ENCODE measurements around the gene MAP1A.
A peak's percentile ranks its signal among the peaks of the same experiment; 100 is the strongest.

The MAP1A gene

GRCh38 chr15:43483297-43484128 lies 33.9 kb upstream of the MAP1A start:
- H3K27ac ChIP-seq (ENCODE audit: low read length), result no peak overlapping the region
- H2AFZ ChIP-seq (ENCODE audit: low read depth, low read length), result no peak overlapping the region
- no peaks in the 10 kb centered on the region for H3K4me1 ChIP-seq (ENCODE audit: low read length)
- H3K79me2 ChIP-seq (ENCODE audit: low read length), result no peaks in the 10 kb centered on the region
- no peaks in the 10 kb centered on the region for H3K27me3 ChIP-seq (ENCODE audit: low read depth, low read length)
- no peak overlapping the region for H3K4me2 ChIP-seq (ENCODE audit: low read length)
- H3K9me3 ChIP-seq (ENCODE audit: insufficient read depth, low read length), result no peaks in the 10 kb centered on the region
- H4K20me1 ChIP-seq (ENCODE audit: insufficient read depth, low read length), result no peaks in the 10 kb centered on the region
- H3K9ac ChIP-seq (ENCODE audit: low read length), result no peak overlapping the region
- no peak overlapping the region for H3K4me3 ChIP-seq (ENCODE audit: low read length)
- TF ChIP-seq EZH2phosphoT487 (IDR thresholded peaks at IDR 0.05; ENCODE audit: low read depth) (no peak), CTCF (IDR thresholded peaks at IDR 0.05; ENCODE audit: low read depth, low read length) (peak; percentile 47)
- peaks cover 26% of the 10 kb centered on the region for H3K36me3 ChIP-seq (replicated peaks; ENCODE audit: low read depth, low read length)

- Histone ChIP-seq H4K20me1 (ENCODE audit: insufficient read depth, low read length) (no peaks in the 10 kb centered on the region), H3K9me3 (ENCODE audit: insufficient read depth, low read length) (no peaks in the 10 kb centered on the region), H3K4me3 (ENCODE audit: low read length) (no peak overlapping the region), H3K9ac (ENCODE audit: low read length) (no peak overlapping the region), H3K4me1 (ENCODE audit: low read length) (no peaks in the 10 kb centered on the region), H3K4me2 (ENCODE audit: low read length) (no peak overlapping the region), H3K79me2 (ENCODE audit: low read length) (no peaks in the 10 kb centered on the region), H3K27me3 (ENCODE audit: low read depth, low read length) (no peaks in the 10 kb centered on the region), H2AFZ (ENCODE audit: low read depth, low read length) (no peak overlapping the region), H3K27ac (ENCODE audit: low read length) (no peak overlapping the region), H3K36me3 (replicated peaks; ENCODE audit: low read depth, low read length) (peaks cover 28% of the 10 kb centered on the region)
- no peak for TF ChIP-seq EZH2phosphoT487 (IDR thresholded peaks at IDR 0.05; ENCODE audit: low read depth)
- no peak for TF ChIP-seq CTCF (IDR thresholded peaks at IDR 0.05; ENCODE audit: low read depth, low read length)
These were observed 33.0 kb upstream of the MAP1A start for GRCh38 chr15:43484455-43484854.

DNA sequence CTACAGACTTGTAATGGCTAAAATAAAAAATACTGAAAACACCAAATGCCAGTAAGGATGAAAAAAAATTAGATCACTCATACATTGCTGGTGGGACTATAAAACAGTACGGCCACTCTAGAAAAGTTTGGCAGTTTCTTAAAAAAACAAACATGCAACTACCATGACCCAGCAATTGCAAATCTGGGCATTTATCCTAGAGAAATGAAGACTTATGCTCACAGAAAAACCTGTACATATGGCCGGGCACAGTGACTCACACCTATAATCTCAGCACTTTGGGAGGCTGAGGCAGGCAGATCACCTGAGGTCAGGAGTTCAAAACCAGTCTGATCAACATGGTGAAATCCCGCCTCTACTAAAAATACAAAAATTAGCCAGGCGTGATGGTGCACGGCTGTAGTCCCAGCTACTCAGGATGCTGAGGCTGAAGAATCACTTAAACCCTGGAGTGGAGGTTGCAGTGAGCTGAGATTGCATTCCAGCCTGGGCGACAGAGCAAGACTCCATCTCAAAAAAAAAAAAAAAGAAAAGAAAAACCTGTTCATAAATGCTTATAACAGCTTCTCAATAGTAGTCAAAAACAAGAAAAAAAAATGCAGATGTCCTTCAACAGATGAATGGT lies 30.0 kb upstream of the MAP1A start:
- no peak overlapping the region for H2AFZ ChIP-seq (ENCODE audit: low read depth, low read length)
- H3K4me1 ChIP-seq (ENCODE audit: low read length), result peaks cover 5% of the 10 kb centered on the region
- H3K36me3 ChIP-seq (replicated peaks; ENCODE audit: low read depth, low read length), result peaks cover 28% of the 10 kb centered on the region
- TF ChIP-seq CTCF (IDR thresholded peaks at IDR 0.05; ENCODE audit: low read depth, low read length) (no peak), EZH2phosphoT487 (IDR thresholded peaks at IDR 0.05; ENCODE audit: low read depth) (no peak)
- H3K4me2 ChIP-seq (ENCODE audit: low read length), result no peak overlapping the region
- no peaks in the 10 kb centered on the region for H3K9me3 ChIP-seq (ENCODE audit: insufficient read depth, low read length)
- H4K20me1 ChIP-seq (ENCODE audit: insufficient read depth, low read length), result no peaks in the 10 kb centered on the region
- peaks cover 6% of the 10 kb centered on the region for H3K79me2 ChIP-seq (ENCODE audit: low read length)
- no peaks in the 10 kb centered on the region for H3K27me3 ChIP-seq (ENCODE audit: low read depth, low read length)
- H3K9ac ChIP-seq (ENCODE audit: low read length), result no peak overlapping the region
- no peak overlapping the region for H3K4me3 ChIP-seq (ENCODE audit: low read length)
- H3K27ac ChIP-seq (ENCODE audit: low read length), result no peak overlapping the region

DNA sequence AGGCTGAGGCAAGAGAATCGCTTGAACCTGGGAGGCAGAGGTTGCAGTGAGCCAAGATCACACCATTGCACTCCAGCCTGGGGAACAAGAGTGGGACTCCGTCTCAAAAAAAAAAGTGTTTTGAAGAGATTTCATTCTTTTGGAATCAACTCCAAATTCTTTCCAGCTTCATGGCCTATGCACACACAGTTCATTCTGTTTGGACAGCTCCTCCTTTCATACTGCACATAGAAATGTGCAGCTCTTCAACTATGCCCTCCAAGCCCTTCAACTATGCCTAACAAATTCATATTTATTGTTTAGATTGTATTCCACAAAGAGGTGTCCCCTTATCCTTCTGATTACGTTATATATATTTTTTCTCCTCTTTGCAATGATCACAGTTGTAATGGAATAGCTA lies 28.6 kb upstream of the MAP1A start:
- H3K79me2 ChIP-seq (ENCODE audit: low read length), result peaks cover 9% of the 10 kb centered on the region
- no peak overlapping the region for H3K4me3 ChIP-seq (ENCODE audit: low read length)
- TF ChIP-seq EZH2phosphoT487 (IDR thresholded peaks at IDR 0.05; ENCODE audit: low read depth) (no peak), CTCF (IDR thresholded peaks at IDR 0.05; ENCODE audit: low read depth, low read length) (no peak)
- H3K4me1 ChIP-seq (ENCODE audit: low read length), result peaks cover 11% of the 10 kb centered on the region
- peaks cover 28% of the 10 kb centered on the region for H3K36me3 ChIP-seq (replicated peaks; ENCODE audit: low read depth, low read length)
- H3K27me3 ChIP-seq (ENCODE audit: low read depth, low read length), result no peaks in the 10 kb centered on the region
- H3K9me3 ChIP-seq (ENCODE audit: insufficient read depth, low read length), result no peaks in the 10 kb centered on the region
- H4K20me1 ChIP-seq (ENCODE audit: insufficient read depth, low read length), result no peaks in the 10 kb centered on the region
- no peak overlapping the region for H3K27ac ChIP-seq (ENCODE audit: low read length)
- H2AFZ ChIP-seq (ENCODE audit: low read depth, low read length), result no peak overlapping the region
- no peak overlapping the region for H3K4me2 ChIP-seq (ENCODE audit: low read length)
- no peak overlapping the region for H3K9ac ChIP-seq (ENCODE audit: low read length)
